Kidney epithelial cell (primary cell): ENCODE measurements around the gene RAPGEF6. TPM values are rescaled to one million over a fixed set of nuclear protein-coding genes. Genes with fewer than 3 reads are reported as not detected.
A peak's percentile ranks its signal among the peaks of the same experiment; 100 is the strongest.

Experiments used
- DNase-seq: peaks from one replicate; pipeline ENCODE4 v3.0.0-alpha.2; 2010; ENCODE audit warnings: low read depth
- H3K27me3 ChIP-seq: 2 replicates; pipeline ENCODE4 v1.6.0; 2011; ENCODE audit warnings: low read length; ENCODE audit not compliant: control insufficient read depth, insufficient read depth
- H3K36me3 ChIP-seq: 2 replicates; pipeline ENCODE4 v1.5.1; 2011; ENCODE audit warnings: low read length; ENCODE audit not compliant: control insufficient read depth, insufficient read depth
- H3K4me3 ChIP-seq: 2 replicates; pipeline ENCODE4 v1.5.1; 2011; ENCODE audit warnings: low read depth, mild to moderate bottlenecking, control low read depth, low read length
- total RNA-seq: library from RNA; depleted of rRNA; stranded (reverse); fragments of >200 nt; gene quantifications from 2 replicates; pipeline ENCODE4 v1.2.3, GENCODE V29; 2015
- TF ChIP-seq, protein P1 (sequence below): IDR thresholded peaks from 2 replicates; pipeline ENCODE4 v1.5.1; 2011; ENCODE audit warnings: mild to moderate bottlenecking, moderate library complexity, low read length, control low read depth, inconsistent platforms; ENCODE audit not compliant: insufficient read depth, poor library complexity, severe bottlenecking

The RAPGEF6 gene
- total RNA-seq, 1 donor from 2014 or later, result 10.0 TPM

DNA sequence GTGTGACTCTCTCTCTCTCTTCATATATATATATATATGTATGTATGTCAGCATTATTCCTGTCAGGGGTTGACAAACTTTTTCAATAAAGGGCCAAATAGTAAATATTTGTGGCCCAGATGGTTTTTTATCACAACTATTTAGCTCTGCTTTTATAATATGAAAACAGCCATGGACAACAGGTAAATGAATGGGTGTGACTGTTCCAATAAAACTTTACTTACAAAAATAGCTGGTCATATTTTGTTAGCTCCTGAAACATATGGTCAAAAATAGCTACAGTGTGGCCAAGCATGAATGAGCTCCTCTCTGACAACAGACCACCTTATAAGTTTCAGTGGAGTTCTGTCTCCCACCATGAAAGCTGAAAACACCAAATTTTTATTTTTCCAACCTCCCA lies 21.6 kb downstream of the RAPGEF6 start:
- no peak for DNase-seq
- Histone ChIP-seq H3K4me3 (no peak overlapping the region), H3K27me3 (no peaks in the 10 kb centered on the region), H3K36me3 (no peaks in the 10 kb centered on the region)
- TF ChIP-seq, protein P1, sequence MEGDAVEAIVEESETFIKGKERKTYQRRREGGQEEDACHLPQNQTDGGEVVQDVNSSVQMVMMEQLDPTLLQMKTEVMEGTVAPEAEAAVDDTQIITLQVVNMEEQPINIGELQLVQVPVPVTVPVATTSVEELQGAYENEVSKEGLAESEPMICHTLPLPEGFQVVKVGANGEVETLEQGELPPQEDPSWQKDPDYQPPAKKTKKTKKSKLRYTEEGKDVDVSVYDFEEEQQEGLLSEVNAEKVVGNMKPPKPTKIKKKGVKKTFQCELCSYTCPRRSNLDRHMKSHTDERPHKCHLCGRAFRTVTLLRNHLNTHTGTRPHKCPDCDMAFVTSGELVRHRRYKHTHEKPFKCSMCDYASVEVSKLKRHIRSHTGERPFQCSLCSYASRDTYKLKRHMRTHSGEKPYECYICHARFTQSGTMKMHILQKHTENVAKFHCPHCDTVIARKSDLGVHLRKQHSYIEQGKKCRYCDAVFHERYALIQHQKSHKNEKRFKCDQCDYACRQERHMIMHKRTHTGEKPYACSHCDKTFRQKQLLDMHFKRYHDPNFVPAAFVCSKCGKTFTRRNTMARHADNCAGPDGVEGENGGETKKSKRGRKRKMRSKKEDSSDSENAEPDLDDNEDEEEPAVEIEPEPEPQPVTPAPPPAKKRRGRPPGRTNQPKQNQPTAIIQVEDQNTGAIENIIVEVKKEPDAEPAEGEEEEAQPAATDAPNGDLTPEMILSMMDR, result no peak

DNA sequence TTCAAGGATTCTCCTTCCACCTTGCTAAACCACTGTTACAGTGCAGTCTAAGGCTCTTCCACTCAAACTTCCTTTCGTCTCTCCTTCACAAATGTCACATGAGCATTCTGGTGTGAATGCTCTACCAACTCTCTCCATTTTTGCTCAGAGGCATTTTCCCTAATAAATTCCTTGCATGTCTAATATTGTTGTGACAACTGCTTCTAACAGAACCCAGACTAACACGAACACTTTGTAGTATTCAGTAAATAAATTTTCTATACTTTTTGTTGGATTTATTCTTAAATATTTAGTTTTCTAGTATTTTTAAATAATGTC lies 24.0 kb downstream of the RAPGEF6 start:
- Histone ChIP-seq H3K4me3 (no peak overlapping the region), H3K27me3 (no peaks in the 10 kb centered on the region), H3K36me3 (no peaks in the 10 kb centered on the region)
- no peak for DNase-seq
- TF ChIP-seq, protein P1, result no peak

DNA sequence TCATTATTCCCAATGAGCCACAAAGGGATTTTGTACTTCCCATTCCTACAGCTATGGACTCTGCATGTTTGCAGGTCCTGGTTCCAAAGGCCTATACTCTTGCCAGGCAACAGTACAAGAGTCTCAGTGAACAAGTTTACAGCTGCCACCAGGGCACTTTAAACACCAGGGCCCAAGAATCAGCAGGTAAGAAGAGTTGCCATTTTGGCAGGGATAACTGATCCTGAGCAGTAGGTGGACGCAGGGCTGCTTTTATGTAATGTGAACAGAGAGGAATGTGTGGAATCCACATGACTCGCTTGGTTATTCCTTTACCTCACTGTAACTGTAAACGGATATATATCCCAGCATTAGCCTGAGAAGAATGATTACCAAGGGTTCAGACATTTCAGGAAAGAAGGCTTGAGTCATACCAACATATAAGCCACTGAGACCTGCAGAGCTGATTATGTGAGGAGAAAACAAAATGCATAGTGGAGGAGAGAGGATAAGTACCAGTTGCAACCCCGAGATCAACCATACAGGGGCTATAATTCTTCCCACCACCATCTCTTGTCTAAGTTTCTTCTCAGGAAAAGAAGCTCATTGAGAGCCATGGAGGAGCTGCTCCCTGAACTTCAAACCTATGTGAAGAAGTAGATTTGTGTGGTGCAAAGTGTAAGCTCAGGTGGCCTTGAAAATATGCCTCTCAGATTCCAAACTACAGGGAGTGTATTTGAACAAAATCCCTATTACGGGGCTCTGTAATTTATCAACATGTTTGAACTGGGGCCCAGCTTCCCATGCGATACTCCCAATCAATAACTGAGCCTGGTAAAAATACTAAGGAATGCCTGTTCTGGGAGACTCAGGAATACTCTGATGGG lies 24.6 kb downstream of the RAPGEF6 start:
- Histone ChIP-seq H3K27me3 (no peaks in the 10 kb centered on the region), H3K36me3 (no peaks in the 10 kb centered on the region), H3K4me3 (no peak overlapping the region)
- TF ChIP-seq, protein P1, result no peak
- DNase-seq, result peak; percentile 84

DNA sequence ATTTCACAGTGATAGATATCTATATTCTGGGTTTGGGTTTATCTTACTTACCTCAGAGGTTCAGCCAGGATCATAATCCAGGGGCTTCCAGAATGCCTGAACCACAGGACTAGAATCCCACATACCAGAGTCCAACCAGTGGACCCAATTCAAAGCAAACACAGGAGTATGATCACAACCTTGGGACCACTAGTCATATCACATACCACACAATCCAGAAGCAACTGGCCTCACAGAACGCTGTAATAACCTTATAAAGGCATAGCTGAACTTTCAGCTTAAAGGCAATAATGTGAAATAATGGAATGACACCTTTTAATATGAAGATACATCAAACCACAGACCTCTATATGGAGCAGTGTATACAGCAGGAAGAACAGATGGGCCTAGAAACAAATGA lies 25.3 kb downstream of the RAPGEF6 start:
- H3K4me3 ChIP-seq, result no peak overlapping the region
- TF ChIP-seq, protein P1, result no peak
- H3K36me3 ChIP-seq, result no peaks in the 10 kb centered on the region
- DNase-seq, result no peak
- no peaks in the 10 kb centered on the region for H3K27me3 ChIP-seq

DNA sequence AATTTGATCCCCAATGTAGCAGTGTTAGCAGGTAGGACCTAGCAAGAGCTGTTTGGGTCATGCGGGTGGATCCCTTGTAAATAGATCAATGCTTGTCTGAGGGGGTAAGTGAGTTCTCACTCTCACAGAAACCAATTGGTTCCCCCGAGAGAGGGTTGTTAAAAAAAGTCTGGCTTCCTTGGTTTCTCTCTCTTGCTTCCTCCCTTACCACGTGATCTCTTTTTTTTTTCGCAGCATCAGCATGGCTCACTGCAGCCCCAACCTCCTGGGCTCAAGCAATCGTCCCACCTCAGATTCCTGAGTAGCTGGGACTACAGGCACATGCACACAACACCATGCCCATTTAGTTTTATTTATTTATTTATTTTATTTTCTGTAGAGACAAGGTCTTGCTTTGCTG lies 26.4 kb downstream of the RAPGEF6 start:
- TF ChIP-seq, protein P1, result no peak
- Histone ChIP-seq H3K27me3 (no peaks in the 10 kb centered on the region), H3K4me3 (no peak overlapping the region), H3K36me3 (no peaks in the 10 kb centered on the region)
- no peak for DNase-seq

DNA sequence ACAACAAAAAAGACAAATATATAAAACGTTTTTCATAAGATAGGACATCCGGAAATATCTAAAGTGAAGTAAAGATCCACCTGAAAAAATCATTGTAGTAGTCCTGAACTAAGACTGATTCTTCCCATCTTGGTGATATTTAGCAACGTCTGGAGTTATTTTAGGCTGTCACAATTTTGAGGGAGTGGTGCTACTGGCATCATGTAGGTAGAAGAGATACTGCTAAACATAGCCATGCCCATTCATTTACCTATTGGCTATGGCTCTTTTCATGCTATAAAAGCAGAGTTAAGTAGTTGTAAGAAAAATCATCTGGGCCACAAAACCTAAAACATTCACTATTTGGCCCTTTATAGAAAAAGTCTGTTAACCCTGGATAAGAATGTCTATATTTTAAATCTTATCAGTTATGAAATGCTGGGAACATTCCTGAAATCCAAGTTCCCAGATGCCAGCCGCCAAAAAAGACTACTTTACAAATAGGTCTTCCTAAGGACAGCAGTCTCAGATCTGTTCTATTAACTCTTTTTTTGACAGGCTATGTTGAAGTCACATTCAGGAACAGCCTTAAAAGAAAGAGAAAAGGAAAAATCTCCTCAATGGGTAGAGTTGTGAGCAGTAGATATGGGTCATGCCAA lies 27.0 kb downstream of the RAPGEF6 start:
- Histone ChIP-seq H3K36me3 (no peaks in the 10 kb centered on the region), H3K27me3 (no peaks in the 10 kb centered on the region), H3K4me3 (no peak overlapping the region)
- no peak for DNase-seq
- TF ChIP-seq, protein P1, result no peak
